Choroid plexus epithelial cell (primary cell): ENCODE results near the gene ANKRD61.
A peak's percentile ranks its signal among the peaks of the same experiment; 100 is the strongest.
"Not testable (repeated sequence)": the region's sequence is repeated elsewhere in the genome, so short reads cannot be mapped to it uniquely, and the experiment has no call there.

Experiments
- DNase-seq: peaks from one replicate; pipeline ENCODE4 v3.0.0-alpha.2; 2010; ENCODE audit warnings: low read depth
- H3K4me3 ChIP-seq: 2 replicates; pipeline ENCODE4 v1.5.1; 2011; ENCODE audit warnings: low read depth, mild to moderate bottlenecking, control low read depth, low read length, moderate library complexity
- CTCF ChIP-seq: conservative IDR thresholded peaks from 2 replicates; pipeline ENCODE4 v1.5.1; 2011; ENCODE audit warnings: low read depth, mild to moderate bottlenecking, control low read depth, inconsistent platforms, low read length, moderate library complexity

ANKRD61 gene

DNA sequence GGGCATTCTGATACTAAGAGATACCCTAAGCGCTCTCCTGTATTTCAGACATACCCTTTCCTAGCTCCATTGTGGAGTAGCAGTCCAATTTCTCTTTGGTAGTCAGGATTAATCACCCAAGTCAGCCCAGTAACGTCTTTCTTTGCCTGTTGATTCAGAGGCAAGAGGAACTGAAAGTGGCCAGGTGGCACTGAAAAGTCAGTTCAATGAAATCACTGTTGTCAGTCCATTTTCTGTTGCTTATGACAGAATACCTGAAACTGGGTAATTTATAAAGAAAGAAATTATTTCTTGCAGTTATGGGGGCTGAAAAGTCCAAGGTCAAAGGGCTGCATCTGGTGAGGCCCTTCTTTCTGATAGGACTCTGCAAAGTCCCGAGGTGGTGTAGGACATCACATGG, 40.2 kb downstream of the ANKRD61 start:
- H3K4me3 ChIP-seq, result no peak overlapping the region
- DNase-seq, result no peak
- no peak for TF ChIP-seq CTCF

- DNase-seq, result peak; percentile 13
- no peak for TF ChIP-seq CTCF
- H3K4me3 ChIP-seq, result no peak overlapping the region
These were observed 43.6 kb downstream of the ANKRD61 start for GRCh38 chr7:6074612-6075380.

DNA sequence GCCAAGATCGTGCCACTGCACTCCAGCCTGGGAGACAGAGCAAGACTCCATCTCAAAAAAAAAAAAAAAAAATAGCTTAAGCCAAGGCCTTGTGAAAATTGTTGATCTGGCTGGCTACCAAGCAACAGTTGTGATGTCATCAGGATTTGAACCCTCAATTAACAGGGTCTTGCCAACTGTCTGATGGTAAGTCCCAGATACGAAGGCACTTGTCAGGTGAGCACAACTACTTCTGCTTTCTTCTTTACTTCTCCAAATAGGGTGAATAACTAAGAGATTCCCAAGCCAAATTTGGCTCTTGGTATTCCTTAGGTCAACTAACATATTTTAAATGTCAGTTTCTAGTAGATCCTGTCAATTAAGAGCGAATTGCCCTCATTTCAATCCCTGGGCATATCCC, 47.4 kb downstream of the ANKRD61 start:
- no peak for DNase-seq
- no peak for TF ChIP-seq CTCF
- H3K4me3 ChIP-seq, result no peak overlapping the region

DNA sequence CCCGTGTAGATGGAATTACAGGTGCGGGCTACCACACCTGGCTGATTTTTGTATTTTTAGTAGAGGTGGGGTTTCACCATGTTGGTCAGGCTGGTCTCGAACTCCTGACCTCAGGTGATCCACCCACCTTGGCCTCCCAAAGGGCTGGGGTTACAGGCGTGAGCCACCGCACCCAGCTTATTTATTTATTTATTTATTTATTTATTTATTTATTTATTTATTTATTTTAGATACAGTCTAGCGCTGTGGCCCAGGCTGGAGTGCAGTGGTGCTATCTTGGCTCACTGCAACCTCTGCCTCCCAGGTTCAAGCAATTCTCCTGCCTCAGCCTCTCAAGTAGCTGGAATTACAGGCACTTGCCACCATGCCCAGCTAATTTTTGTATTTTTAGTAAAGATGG, 51.9 kb downstream of the ANKRD61 start:
- not testable (repeated sequence) for DNase-seq

More for the DNA sequence above, 51.9 kb downstream of the ANKRD61 start:
- not testable (repeated sequence) for H3K4me3 ChIP-seq
